ENCODE measurements around the gene DNAH8.

Gene DNAH8

DNA sequence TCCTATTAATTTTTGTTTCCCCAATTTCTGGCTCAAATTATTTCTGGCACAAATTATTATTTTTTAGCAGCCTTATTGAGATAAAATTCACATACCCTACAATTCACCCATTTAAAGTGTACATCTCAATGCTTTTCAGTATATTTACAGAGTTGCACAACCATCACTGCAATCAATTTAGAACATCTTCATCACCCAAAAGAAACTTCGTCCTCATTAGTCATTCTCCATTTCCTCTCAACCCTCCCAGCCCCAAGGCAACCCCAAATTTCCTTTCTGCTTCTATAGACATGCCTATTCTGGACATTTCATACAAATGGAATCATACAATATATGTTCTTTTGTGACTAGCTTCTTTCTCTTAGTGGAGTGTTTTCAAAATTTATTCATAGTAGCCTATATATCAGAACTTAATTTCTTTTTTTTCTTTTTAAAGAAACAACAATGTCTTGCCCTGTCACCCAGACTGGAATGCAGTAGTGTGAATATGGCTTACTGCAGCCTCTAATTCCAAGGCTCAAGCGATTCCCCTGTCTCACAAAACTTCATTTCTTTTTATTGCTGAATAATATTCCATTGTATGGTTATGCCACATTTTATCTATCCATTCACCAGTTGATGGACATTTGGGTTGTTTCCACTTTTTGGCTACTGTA is 84.5 kb downstream of the DNAH8 start:
- no peak for DNase-seq

DNA sequence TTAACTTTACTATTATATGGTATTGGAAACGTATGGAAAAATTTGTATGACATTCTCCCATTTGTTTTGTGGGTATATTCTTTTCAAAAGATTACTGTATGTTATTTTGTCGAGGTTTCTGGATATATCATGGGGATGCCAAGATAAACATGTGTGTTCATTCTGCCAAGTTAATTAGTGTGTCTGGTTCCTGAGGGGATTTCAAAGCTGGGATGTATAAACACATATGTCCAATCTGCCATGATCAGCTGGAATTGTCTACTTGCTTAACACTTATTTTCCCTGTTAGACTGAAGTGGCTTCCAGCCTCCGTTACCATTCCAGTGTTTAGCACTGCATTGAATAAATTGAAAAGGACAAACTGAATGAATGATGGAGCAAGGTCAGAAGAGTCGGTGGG is 86.2 kb downstream of the DNAH8 start:
- DNase-seq, result no peak

DNA sequence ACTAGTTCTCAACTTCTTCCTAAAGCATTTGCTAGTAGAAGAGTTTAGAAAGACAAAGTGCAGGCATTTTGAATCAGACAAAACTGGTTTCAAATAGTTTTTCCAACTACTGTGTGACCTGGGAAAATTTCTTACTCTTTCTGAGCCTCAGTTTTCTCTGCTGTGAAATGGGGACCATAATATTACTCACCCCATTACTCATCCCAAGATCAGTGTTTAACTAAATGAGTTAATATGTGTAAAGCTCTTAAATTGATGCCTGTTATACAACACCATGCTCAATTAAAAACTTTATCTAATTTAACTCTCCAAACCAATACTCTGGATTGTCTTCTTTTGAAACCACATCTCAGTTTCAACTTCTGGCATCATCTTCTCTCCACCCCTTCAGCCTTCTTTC is 87.4 kb downstream of the DNAH8 start:
- DNase-seq, result no peak

DNA sequence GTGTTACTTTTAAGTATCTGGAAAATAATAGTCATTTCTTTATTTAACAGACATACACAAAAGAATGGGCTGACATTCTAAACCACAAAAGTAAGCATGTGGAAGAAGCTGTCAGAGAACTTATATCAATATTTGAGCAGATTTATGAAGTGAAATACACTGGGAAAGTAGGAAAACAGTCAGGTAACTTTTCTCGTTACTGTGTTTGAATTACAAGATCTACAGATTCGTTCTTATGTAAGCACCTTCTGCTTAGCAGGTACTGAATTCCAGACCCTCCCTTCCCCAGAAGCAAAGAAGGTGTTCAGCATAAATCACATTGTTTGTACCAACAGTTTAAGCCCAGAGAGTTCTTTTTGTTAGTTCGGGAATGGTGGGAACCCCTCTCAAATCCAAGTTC is 88.0 kb downstream of the DNAH8 start:
- no peak for DNase-seq

DNA sequence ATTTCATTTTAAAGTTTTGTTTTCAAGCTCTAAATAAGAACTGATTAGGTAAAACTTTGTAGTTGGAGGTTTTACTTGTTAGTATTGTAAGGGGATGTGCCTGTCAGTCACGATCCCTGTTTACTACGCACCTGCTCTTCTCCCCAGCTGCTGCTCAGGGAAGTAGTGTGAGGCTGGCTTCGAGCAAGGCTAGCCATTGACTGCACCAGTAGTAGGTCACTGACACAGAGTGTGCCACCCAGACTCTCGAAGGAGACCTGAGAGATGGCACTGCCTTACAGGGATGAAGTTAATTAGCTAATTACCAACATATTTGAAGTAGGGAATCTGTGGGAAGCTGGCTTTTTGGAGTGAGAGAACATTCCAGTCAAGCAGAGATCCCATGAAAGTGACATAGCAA is 89.2 kb downstream of the DNAH8 start:
- DNase-seq, result peak; percentile 73

DNA sequence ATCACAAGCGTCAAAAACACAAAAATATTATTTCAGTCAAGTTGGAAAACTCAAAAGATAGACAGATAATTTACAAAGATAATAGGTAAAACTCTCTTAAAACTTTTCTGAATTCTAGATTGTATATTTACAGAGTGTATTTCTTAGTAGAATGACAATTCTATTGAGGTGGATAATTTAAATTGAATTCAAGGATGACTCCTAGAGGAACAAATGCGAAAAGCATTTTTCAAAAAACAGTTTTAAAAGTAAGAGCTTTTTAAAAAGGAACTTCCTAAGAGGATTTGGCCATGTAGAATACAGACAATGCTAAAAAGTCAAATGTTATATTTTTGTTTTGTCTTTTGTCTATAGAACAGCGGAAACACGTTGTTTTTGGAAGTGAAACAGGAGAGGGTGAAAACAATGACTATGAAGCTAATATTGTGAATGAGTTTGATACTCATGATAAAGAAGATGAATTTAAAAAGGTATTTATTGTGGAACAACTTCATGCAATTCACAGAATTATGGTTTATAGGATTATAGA is 90.1 kb downstream of the DNAH8 start:
- DNase-seq, result no peak

DNA sequence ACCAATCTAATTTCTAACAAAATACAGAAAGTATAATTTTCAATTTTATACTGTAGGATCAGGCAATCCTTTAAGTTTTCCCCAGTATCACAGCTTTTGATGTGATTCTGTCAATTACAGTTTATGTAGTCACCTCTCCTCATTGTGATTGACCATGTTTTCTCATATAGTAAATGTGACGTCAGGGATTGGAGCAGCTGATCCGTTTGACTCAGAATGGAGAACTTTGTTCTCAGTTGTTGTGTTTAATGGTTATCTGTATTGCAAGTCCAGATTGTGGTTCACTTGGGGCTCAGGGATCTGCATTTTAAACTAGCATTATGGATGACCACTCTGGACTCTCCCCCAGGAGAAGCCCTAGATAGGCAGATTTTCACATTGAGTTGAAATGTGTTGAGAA is 90.6 kb downstream of the DNAH8 start:
- no peak for DNase-seq

DNA sequence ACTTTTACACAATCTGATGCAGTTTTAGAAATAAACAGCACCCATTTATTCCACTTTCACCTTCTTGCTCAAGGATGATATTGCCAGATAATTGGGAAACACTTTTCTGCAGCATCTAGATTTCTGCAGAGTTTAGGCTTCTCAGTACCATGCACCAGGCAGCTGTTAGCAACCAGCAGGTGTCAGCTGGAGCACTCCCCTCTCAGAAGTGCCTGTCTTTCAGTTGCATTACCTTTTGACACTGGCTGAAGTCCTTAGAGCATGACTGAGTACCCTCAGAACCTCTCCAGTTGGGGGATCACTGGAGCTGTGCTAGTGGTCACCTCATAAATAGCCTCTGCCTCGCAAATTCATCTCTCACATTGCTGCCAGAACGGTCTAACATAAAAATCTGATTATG is 91.2 kb downstream of the DNAH8 start:
- DNase-seq, result peak; percentile 93

DNA sequence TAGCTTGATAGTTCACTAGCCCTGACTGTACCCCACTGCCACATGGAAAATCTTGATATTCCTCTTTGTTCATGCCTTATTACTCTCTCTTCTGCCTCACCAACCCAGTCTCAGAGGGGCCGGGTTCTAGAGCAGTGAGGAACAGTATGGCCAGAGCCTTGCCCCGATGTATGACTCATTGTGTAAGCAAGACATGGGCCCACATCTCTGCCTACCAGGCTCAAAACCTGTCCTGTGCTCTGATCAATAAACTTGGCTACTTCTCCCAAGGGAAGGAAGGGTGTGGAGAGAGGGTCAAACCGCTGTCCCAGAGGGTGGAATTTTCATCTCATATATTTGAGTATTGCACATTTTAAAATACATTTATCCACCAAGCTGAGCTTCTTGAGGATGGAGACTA is 91.7 kb downstream of the DNAH8 start:
- DNase-seq, result no peak

DNA sequence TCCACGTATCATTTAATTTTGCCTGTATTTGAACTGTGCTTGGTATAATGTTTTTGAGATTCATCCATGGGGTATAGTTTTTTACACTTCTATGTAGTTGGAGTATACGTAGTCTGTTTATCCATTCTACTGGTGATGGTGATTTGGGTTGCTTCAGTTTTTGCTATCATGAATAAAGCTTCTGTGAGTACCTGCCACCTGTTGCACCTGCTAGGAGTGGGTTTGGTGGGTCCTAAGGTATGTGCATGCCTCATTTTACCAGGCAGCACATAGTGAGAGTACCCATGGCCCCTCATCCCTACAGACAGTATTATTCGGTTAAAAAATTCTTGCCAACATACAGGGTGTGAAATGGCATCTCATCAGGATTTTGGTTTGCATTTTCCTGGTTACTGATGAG is 92.9 kb downstream of the DNAH8 start:
- no peak for DNase-seq

DNA sequence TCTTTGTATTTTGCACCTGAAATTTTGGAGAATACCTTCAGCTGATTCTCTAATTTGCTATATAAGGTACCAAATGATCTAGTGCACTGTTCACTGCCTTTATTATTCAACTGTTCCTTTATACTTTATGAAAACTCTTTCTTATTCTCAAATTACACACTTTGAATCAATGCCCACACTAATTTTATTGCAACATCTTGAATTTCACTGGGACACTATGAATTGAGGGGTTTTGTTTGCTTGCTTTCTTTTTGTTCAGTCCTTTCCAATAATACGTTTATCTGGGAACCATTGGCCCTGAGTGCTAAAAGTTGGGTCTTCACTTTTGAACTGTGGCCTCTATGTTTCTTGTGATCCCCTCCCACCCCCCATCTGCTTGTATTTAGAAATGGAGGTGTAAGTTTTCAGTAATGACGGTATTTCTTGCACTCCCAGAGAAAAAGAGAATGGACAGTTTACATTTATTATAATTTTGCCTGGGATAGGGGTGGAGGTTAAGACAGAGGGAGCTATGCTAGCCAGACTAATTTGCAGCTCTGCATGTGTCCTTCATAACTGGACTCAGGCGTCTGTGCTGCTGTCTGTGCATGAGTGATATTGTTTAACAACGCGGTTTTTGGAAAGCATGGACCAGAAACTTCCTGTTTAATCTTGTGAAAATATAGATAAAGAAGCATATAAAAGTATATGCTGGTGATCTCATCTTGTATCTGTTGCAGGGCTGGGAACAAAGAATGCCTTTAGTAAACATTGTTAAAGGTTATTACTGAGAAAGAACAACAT is 98.1 kb downstream of the DNAH8 start:
- DNase-seq, result no peak

DNA sequence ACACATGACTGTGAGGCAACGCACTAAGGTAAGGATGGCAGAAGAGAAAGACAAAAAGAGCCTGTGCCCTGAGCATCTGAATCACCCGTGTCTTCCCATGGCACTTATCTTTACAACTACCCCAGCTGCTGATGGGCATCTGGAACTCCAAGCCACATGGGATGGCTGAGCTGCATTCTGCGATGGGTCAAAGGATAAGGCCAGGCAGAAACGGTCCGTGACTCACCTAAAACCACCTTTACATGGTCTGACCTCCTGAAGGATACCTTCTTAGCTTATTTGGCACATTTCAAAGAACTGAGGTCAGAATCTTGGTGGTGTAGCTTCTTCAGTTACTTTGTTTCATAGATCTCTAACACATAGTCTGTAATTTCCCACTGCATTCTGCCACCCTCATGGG is 99.7 kb downstream of the DNAH8 start:
- no peak for DNase-seq

DNA sequence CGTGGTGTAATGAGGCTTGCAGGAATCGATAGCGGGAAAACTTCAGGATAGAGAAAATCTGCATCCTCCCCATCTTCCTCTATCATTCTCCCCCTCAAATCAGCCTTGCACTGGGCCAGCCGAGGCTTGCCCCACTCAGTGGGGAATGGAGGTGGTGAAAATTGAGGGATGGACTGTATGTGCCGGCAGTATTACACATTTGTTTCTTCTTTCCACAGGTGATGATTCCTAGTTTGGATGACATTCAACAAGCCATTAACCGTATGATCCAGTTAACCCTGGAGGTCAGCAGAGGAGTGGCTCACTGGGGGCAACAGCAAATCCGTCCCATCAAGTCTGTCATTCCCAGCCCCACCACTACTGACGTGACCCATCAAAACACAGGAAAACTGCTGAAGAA is 100.1 kb downstream of the DNAH8 start:
- DNase-seq, result no peak

DNA sequence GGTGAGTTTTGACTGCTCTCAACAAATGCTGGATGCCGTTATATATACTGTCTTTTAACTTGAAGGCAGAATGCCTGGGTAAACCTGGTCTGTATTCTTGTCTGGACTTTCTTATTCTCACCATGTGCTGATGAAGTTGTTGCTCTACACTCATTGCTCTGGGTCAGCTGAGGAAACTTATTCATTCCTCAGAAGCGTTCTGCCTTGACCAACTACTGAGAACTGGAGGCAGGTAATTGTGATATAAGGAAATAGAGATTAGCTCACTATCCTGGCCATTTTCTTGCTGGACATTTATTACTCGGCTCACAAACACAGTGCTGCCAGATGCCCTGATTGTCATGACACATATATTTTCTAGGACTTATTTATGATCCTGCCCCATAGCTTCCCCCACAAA is 103.6 kb downstream of the DNAH8 start:
- no peak for DNase-seq

DNA sequence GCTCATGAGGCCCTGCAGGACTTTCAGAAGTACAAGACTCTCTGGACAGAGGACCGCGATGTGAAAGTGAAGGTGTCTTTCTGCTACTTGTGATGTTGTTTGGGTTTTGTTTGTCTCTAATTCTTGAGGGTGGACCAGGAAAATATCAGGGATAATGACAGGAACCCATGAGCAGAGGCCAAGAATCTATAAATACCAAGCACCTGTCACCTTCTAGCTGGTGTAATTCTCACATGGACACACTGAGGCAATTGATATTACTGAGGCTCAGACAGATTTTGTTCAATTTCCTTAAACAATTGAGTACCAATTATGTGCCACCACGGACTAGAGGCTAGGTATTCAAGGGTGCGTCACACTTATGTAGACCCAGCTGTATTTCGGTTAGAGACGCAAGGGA is 107.9 kb downstream of the DNAH8 start:
- no peak for DNase-seq

DNA sequence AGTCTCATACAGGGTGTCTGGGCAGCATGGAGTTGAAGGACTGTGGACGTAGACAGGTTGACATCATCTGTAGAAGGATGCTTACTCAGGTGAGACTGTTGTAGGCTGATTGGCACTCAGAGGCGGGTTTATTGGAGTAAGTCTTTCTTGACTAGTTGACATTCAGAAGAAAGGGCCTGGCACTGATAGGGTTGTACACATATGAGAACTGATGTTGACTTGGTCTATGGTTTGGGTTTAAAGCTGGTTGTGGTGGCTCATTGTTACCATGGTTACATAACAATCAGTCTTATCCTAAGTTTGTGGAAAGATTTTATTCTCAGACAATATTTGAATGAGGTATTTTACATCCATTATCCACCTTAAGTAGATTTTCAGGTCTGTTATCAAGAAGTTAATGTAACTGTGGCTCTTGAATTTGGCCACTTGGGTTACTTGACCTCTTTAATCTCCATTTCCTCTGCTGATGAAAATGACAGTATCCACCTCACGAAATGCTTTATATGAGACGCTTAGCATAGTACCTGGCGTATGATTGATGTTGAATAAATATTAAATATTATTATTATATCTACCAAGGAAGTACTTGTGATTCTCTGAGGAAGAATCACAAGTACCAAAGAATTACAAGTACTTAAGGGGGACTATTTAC is 109.3 kb downstream of the DNAH8 start:
- DNase-seq, result no peak

DNA sequence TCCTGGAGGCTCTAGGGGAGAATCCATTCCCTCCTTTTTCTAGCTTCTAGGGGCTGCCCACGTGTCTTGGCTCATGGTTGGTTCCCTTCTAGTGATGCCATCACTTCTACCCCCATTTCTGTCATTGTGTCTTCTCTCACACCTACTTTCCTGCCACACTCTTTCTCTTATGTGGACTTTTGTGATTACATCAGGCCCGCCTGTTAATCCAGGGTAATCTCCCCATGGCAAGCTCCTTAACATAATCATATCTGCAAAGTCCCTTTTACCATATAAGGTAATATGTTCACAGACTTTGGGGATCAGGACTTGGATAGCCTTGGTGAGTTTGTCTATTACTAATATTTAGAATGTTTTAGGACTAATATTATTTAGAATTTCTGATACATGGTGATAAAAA is 111.9 kb downstream of the DNAH8 start:
- no peak for DNase-seq

DNA sequence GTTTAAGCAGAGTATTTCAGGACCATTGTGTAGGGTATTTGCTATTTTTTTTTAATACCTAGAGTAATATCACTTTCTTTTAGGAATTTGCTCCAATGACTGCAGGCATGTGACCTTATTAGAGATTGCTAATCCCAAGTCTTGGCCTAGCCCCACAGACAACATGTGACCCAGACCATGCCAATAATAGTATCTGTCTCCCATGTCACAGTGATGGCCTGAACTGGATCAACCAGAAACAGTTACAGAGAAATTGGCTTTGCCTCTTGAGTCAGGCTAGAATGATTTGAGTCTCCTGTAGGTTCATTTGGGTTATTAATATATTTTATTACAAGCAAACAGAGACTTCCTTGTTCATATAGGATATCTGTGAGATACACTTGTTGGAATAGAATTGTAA is 116.8 kb downstream of the DNAH8 start:
- DNase-seq, result no peak

DNA sequence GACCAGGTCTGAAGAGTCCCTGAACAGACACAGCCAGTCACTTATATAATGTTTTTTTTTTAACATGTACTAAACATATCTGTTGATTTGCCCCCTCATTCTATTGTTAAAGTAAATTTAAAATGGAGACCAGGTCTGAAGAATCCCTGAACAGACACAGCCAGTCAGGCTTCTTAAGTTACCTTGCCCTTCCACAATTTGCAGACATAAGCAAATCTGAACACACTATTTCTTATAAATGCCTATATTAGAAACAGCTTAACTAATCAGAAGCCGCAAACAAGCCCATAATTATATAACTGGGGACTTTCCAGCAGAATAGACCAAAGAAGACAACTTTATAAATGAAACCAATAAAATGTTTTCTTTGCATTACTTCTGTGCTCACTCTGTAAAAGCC is 118.2 kb downstream of the DNAH8 start:
- no peak for DNase-seq

DNA sequence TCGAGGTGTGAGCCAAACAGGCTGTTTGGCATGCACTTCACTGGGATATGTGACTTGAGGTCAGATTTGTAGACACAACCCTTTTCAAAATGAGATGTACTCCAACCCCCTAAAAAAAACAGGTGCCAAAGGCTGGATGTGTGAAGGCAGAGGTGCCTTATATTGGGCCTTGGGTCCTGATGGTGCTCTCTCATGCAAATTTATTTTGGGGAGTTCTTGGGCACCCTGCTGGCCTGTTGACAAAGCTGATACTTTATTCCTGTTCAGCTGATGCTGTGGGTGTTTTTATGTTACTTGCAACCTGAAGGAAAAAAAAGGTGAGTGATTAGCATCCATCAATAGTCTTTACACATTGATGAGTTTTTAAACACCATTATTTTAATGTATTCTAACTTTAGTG is 121.5 kb downstream of the DNAH8 start:
- no peak for DNase-seq

DNA sequence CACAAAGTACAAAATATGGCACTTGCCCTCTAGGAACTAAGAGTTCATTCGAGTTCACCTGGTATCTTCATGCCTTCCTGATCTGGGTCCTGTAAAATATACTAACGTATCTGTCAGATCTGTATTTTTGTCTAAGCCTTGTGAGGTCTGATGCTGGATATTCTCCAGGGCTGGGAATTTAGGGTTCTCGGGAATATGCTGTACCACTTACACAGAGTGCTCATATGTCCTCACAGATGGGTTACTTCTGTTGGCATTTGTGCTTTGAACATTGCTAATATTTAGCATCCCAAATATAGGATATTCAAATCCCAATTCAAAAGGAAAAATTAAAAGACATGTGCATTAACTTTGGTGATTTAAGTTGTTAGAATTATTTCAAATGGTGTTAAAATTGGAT is 122.0 kb downstream of the DNAH8 start:
- no peak for DNase-seq

DNA sequence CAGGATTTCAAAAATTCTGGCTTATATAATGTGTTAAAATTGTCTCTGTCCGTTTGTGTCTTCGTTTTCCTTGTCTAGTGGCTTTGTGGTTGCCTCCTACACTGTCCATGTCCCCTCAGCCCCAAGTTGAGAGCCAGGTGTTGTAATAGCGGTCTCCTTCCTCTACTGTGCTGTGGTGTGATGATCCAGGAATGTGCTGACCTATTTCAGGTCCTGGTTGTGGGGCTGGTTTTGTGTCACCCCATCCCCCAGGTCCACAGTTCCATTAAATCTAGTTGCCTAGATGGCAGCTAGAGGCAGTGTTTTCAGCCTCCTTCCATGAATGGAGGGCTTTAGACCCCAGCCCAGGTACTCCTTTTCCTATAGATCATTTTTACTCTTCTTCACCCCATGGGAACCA is 128.7 kb downstream of the DNAH8 start:
- DNase-seq, result no peak

DNA sequence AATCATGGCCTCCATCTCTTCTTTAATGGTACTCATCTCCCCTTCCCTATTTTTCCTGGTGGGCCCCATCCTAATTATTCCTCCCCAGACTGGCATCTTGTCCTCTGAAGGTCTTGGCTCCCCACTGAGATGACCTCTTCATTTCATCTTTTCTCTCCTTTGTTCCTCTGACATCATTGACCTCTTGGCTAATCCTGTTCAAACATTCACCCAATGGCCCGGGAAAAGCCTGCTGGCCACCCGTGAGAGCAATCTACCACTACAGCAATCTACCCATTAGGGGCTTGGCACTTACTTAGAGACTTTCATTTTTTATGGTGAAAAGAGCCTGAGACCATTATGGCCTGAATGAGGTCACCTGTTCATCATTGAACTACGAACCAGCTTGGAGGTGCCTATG is 130.8 kb downstream of the DNAH8 start:
- no peak for DNase-seq

DNA sequence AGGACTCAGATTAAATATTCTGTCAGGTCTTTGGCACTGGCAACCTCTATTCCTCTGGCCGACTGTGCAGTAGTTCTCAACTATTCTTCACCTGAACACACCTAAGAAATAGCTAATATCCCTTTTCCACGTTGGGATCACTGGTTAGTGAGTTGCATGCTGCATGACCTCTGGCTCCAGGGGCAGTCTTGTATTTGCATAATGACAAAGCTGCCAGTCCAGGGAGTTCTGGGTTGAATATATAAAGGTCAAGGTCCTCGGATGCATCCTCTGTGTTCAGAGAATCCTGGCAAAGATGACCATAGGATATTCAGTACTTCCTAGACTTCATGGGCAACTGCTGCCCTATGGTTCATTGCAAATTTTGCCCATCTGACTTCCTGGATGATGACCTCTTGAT is 131.2 kb downstream of the DNAH8 start:
- DNase-seq, result no peak
